ENCODE measurements around the gene CD164.

DNA sequence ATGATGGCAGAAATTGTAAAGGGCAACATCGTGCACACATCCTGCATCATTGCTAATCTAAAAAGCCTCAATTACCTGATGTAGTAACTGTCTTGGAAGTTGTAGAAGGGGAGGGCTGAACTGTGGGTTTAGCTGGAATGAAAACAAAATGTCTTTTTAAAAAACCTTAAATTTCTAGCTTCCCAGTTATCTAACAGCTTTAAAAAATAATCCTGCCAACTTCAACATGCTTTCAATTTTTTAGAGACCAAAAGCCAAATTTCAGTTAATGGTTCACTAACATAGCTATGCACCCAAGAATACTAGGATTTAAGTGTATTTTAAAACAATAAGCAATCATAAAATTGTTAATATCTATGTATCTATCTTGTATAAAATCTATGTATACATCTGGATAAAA is 11.9 kb downstream of the CD164 start:
- TF ChIP-seq, protein P1, sequence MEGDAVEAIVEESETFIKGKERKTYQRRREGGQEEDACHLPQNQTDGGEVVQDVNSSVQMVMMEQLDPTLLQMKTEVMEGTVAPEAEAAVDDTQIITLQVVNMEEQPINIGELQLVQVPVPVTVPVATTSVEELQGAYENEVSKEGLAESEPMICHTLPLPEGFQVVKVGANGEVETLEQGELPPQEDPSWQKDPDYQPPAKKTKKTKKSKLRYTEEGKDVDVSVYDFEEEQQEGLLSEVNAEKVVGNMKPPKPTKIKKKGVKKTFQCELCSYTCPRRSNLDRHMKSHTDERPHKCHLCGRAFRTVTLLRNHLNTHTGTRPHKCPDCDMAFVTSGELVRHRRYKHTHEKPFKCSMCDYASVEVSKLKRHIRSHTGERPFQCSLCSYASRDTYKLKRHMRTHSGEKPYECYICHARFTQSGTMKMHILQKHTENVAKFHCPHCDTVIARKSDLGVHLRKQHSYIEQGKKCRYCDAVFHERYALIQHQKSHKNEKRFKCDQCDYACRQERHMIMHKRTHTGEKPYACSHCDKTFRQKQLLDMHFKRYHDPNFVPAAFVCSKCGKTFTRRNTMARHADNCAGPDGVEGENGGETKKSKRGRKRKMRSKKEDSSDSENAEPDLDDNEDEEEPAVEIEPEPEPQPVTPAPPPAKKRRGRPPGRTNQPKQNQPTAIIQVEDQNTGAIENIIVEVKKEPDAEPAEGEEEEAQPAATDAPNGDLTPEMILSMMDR (IDR thresholded peaks at IDR 0.05; ENCODE audit: low read length): no peak
- no peak for TF ChIP-seq EZH2 (optimal IDR thresholded peaks at IDR 0.05; ENCODE audit: low read depth, low read length)
